Metanephros (tissue), 1 donor: ENCODE measurements around the gene AREG. TPM values are rescaled to one million over a fixed set of nuclear protein-coding genes. Genes with fewer than 3 reads are reported as not detected.

Experiments
- total RNA-seq: library from RNA; depleted of rRNA; stranded (reverse); fragments of >200 nt; gene quantifications from one replicate; pipeline ENCODE4 v1.2.3, GENCODE V29; 2014

The AREG gene, protein sequence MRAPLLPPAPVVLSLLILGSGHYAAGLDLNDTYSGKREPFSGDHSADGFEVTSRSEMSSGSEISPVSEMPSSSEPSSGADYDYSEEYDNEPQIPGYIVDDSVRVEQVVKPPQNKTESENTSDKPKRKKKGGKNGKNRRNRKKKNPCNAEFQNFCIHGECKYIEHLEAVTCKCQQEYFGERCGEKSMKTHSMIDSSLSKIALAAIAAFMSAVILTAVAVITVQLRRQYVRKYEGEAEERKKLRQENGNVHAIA
- total RNA-seq = 0.29 TPM

GRCh38 chr4:74444891-74445642 lies at the start of gene AREG:
Gene AREG (plus strand): TSS chr4:74445136. CDS start chr4:74445346, 210 bp downstream.

Other genes with a start within 250 kb of the AREG start
- 0.88 TPM for gene EPGN, start 136.7 kb upstream of the AREG start, total RNA-seq
- 0.23 TPM for gene EREG, start 80.0 kb upstream of the AREG start, total RNA-seq